Gastrocnemius medialis (tissue), 4 donors: Measurements from ENCODE around the gene ANXA1. TPM values are rescaled to one million over a fixed set of nuclear protein-coding genes. Genes with fewer than 3 reads are reported as not detected.

Experiments used
- ATAC-seq, 2 donors: fragments of 150-250 bp; one replicate each; pipeline ENCODE4 v1.9.1; 2016
- DNase-seq, 2 donors: peaks; one replicate each; pipeline ENCODE4 v3.0.0-alpha.2; 2019
- H3K27ac ChIP-seq, 4 donors: fragments of 200-600 bp; sonication (generic); 1 replicate in 1 of 4; 2 replicates in 3 of 4; pipeline ENCODE4 v1.5.1; 2016 to 2018; ENCODE audit warnings: mild to moderate bottlenecking in 2 of 4, moderate library complexity in 1 of 4
- H3K27me3 ChIP-seq, 3 donors: fragments of 200-600 bp; sonication (generic) in 2 of 3; 1 replicate in 1 of 3; 2 replicates in 2 of 3; pipeline versions ENCODE4 v1.5.1 to v1.6.0; 2016 to 2019; ENCODE audit warnings: mild to moderate bottlenecking in 1 of 3, moderate library complexity in 1 of 3
- H3K36me3 ChIP-seq, 2 donors: fragments of 200-600 bp; sonication (generic) in 1 of 2; one replicate each; pipeline ENCODE4 v1.5.1; 2017 to 2018
- H3K4me1 ChIP-seq, 2 donors: fragments of 200-600 bp; sonication (generic) in 1 of 2; one replicate each; pipeline ENCODE4 v1.5.1; 2016 to 2017; ENCODE audit warnings: mild to moderate bottlenecking in 2 of 2
- H3K4me3 ChIP-seq, 4 donors: fragments of 200-600 bp; sonication (generic) in 3 of 4; 1 replicate in 1 of 4; 2 replicates in 3 of 4; pipeline ENCODE4 v1.5.1; 2016 to 2019; ENCODE audit warnings: mild to moderate bottlenecking in 2 of 4
- H3K9me3 ChIP-seq, 3 donors: fragments of 200-600 bp; sonication (generic) in 2 of 3; 1 replicate in 1 of 3; 2 replicates in 2 of 3; pipeline ENCODE4 v1.5.1; 2016 to 2019
- POLR2A ChIP-seq, 2 donors: fragments of 450-650 bp; IDR thresholded peaks; one replicate each; pipeline ENCODE4 v1.6.1; 2017; ENCODE audit warnings: antibody characterized with exemption in 2 of 2, mild to moderate bottlenecking in 2 of 2, moderate library complexity in 2 of 2
- in situ Hi-C, 4 donors: fragments of 200-750 bp; cut with MboI; loops; one replicate each; pipeline versions ENCODE4 v1.15.0 to v1.8.0; 2017; ENCODE audit warnings: low sequenced_read_pairs in 4 of 4
- intact Hi-C: fragments of 100-400 bp; cut with DNase I; formaldehyde crosslinking; loops from one replicate; pipeline ENCODE4 v1.15.1; 2023; ENCODE audit warnings: low total_unique reads
- total RNA-seq, 4 donors: library from RNA; depleted of rRNA; stranded (reverse); fragments of >200 nt; gene quantifications; one replicate each; pipeline versions ENCODE4 v1.1.0 to v1.2.3, GENCODE V29; 2016
- TF ChIP-seq, protein P1 (sequence below), 5 experiments: fragments of 450-650 bp in 3 of 5; fragments of 200-600 bp in 2 of 5; sonication (generic) in 2 of 5; IDR thresholded peaks in 4 of 5; conservative IDR thresholded peaks in 1 of 5; 1 replicate in 4 of 5; 2 replicates in 1 of 5; pipeline ENCODE4 v1.5.1; 2016 to 2019; ENCODE audit warnings: antibody characterized with exemption in 5 of 5, mild to moderate bottlenecking in 3 of 5, moderate library complexity in 3 of 5

The ANXA1 gene
- total RNA-seq, 4 donors from 2014 or later, result 22.2 to 41.7 (median 31.1) TPM

- ATAC-seq, result peak; percentile 58 to 60
- no peak for DNase-seq
- intact Hi-C loops (no loop called here), in situ Hi-C loops (no loop called here)
- H3K4me1 ChIP-seq, result peaks cover 5 to 10% of the 10 kb centered on the region in 2 donors
- no peaks in the 10 kb centered on the region for H3K27me3 ChIP-seq
- H3K36me3 ChIP-seq, result no peaks in the 10 kb centered on the region
- TF ChIP-seq, protein P1, sequence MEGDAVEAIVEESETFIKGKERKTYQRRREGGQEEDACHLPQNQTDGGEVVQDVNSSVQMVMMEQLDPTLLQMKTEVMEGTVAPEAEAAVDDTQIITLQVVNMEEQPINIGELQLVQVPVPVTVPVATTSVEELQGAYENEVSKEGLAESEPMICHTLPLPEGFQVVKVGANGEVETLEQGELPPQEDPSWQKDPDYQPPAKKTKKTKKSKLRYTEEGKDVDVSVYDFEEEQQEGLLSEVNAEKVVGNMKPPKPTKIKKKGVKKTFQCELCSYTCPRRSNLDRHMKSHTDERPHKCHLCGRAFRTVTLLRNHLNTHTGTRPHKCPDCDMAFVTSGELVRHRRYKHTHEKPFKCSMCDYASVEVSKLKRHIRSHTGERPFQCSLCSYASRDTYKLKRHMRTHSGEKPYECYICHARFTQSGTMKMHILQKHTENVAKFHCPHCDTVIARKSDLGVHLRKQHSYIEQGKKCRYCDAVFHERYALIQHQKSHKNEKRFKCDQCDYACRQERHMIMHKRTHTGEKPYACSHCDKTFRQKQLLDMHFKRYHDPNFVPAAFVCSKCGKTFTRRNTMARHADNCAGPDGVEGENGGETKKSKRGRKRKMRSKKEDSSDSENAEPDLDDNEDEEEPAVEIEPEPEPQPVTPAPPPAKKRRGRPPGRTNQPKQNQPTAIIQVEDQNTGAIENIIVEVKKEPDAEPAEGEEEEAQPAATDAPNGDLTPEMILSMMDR (IDR thresholded peaks at IDR 0.05 in 4 of 5, conservative IDR thresholded peaks at IDR 0.05 in 1 of 5), result no peak
- no peak for TF ChIP-seq POLR2A (IDR thresholded peaks at IDR 0.05)
- H3K4me3 ChIP-seq, result no peak overlapping the region
- H3K9me3 ChIP-seq, result no peaks in the 10 kb centered on the region
- H3K27ac ChIP-seq, result peak overlapping the region in 2 of 4 donors; percentile 13 to 40
These were observed 7.8 kb upstream of the ANXA1 start for GRCh38 chr9:73143711-73144328.

- in situ Hi-C loops (no loop called here), intact Hi-C loops (no loop called here)
- ATAC-seq, result no peak
These were observed 5.4 kb upstream of the ANXA1 start for GRCh38 chr9:73146111-73146815.

DNA sequence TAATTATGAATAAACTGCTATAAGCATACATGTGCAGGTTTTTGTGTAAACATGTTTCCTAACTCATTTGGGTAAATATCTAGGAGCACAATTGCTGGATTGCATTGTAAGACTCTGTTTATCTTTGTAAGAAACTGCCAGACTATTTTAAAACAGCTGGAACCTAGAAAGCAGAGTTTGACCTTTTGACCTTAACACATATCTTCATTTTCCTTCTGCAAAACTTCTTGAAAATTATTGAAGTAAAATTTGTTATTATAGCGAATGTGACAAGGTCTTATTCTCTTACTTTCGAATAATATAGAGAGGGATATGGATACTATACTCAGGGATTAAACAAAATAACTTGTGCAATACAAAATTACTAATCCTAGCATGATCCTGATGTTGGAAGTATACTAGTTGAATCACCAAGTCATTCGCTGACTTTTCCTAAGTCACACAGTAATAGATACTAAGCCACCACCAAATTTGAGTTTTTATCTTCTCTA is 3.2 kb upstream of the ANXA1 start:
- H3K27me3 ChIP-seq, result no peaks in the 10 kb centered on the region
- peaks cover 14 to 28% of the 10 kb centered on the region in 2 donors for H3K4me1 ChIP-seq
- intact Hi-C loops, result no loop called here
- H3K36me3 ChIP-seq, result no peaks in the 10 kb centered on the region
- in situ Hi-C loops, result no loop called here
- DNase-seq (no peak), ATAC-seq (peak in 1 of 2 donors; percentile 20)
- no peaks in the 10 kb centered on the region for H3K9me3 ChIP-seq
- H3K4me3 ChIP-seq, result no peak overlapping the region
- TF ChIP-seq, protein P1 (IDR thresholded peaks at IDR 0.05 in 4 of 5, conservative IDR thresholded peaks at IDR 0.05 in 1 of 5), result no peak
- no peak for TF ChIP-seq POLR2A (IDR thresholded peaks at IDR 0.05)
- peak overlapping the region; percentile 38 to 52 (median 49) for H3K27ac ChIP-seq

More at GRCh38 chr9:73146111-73146815, 5.4 kb upstream of the ANXA1 start:
- no peaks in the 10 kb centered on the region for H3K36me3 ChIP-seq
- H3K9me3 ChIP-seq, result no peaks in the 10 kb centered on the region
- TF ChIP-seq, protein P1 (IDR thresholded peaks at IDR 0.05 in 4 of 5, conservative IDR thresholded peaks at IDR 0.05 in 1 of 5), result no peak
- no peak for TF ChIP-seq POLR2A (IDR thresholded peaks at IDR 0.05)
- H3K27ac ChIP-seq, result no peak overlapping the region
- no peak overlapping the region for H3K4me3 ChIP-seq
- no peak for DNase-seq
- peaks cover 13 to 28% of the 10 kb centered on the region in 2 donors for H3K4me1 ChIP-seq
- no peaks in the 10 kb centered on the region for H3K27me3 ChIP-seq

DNA sequence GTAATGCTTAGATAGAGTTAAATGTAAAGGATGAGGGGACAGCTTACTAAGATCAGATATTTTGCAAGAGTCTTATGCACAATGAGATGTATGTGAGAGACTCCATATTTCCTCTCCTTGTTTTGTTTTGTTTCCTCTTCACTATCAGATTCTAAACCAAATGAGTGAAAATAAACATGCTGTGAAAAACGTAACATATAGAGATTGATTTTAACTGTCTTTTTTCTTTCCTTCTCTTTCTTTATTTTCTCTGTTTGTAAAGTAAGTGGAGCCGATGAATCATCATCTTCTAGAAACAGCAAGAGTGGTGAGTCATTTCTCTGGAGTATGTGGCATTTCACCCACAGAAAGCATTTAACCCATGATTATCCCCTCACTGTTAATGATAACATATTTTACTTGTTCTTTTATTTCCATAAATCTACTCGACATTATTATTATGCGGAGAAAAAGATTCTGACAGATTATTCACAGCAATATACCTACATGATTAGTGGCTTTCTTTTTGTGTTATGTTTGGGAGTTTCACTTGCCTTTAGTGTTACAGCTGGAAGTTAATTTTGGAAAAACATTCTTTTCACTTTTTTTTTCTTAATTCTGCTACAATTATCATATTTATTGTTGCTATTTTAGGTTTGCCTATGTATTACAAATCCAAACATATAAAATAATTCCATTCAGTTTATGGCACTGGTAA is 2.1 kb upstream of the ANXA1 start:
- no peaks in the 10 kb centered on the region for H3K36me3 ChIP-seq
- ATAC-seq (peak; percentile 57), DNase-seq (no peak)
- intact Hi-C loops (no loop called here), in situ Hi-C loops (no loop called here)
- peak overlapping the region in 1 of 4 donors; percentile 3 for H3K4me3 ChIP-seq
- H3K9me3 ChIP-seq, result no peaks in the 10 kb centered on the region
- TF ChIP-seq, protein P1 (IDR thresholded peaks at IDR 0.05 in 4 of 5, conservative IDR thresholded peaks at IDR 0.05 in 1 of 5), result no peak
- TF ChIP-seq POLR2A (IDR thresholded peaks at IDR 0.05), result no peak
- no peaks in the 10 kb centered on the region for H3K27me3 ChIP-seq
- peaks cover 10 to 27% of the 10 kb centered on the region in 2 donors for H3K4me1 ChIP-seq
- H3K27ac ChIP-seq, result peak overlapping the region; percentile 38 to 52 (median 49)
